WTC11 (cell line): ENCODE measurements around the gene GATA3. TPM values are rescaled to one million over a fixed set of nuclear protein-coding genes. Genes with fewer than 3 reads are reported as not detected.
A peak's percentile ranks its signal among the peaks of the same experiment; 100 is the strongest.

Source experiments
- ATAC-seq: fragments of 200-7000 bp; cut with Tn5 transposase; 2 replicates; pipeline ENCODE4 v1.10.0; 2021; ENCODE audit warnings: mild to moderate bottlenecking, moderate library complexity
- CTCF ChIA-PET: fragments of 300-600 bp; sonication (Branson Sonifier 250); formaldehyde crosslinking; loops from one replicate; lab custom pipeline; 2021; ENCODE audit warnings: antibody characterized with exemption; lab: Charles Lee
- POLR2A ChIA-PET: fragments of 350-600 bp; sonication (Branson Sonifier 250); formaldehyde crosslinking; loops from one replicate; lab custom pipeline; 2021; ENCODE audit warnings: antibody characterized with exemption; lab: Charles Lee
- DNase-seq: peaks from one replicate; pipeline ENCODE4 v3.0.0; 2021; ENCODE audit warnings: low spot score
- H3K27ac Mint-ChIP-seq: 2 replicates; pipeline ENCODE4 v1.8.0; 2021; ENCODE audit warnings: mixed read lengths
- H3K27me3 Mint-ChIP-seq: 2 replicates; pipeline ENCODE4 v1.8.0; 2021; ENCODE audit warnings: low read depth, mild to moderate bottlenecking, moderate library complexity, mixed read lengths
- H3K36me3 Mint-ChIP-seq: 2 replicates; pipeline ENCODE4 v1.8.0; 2021; ENCODE audit warnings: mixed read lengths
- H3K4me1 Mint-ChIP-seq: 2 replicates; pipeline ENCODE4 v1.8.0; 2022; ENCODE audit warnings: mixed read lengths
- H3K4me3 Mint-ChIP-seq: 2 replicates; pipeline ENCODE4 v1.8.0; 2021; ENCODE audit warnings: mild to moderate bottlenecking, moderate library complexity, mixed read lengths
- H3K9me3 Mint-ChIP-seq: 2 replicates; pipeline ENCODE4 v1.8.0; 2021; ENCODE audit warnings: mixed read lengths
- CREM ChIP-seq: sonication (generic); formaldehyde crosslinking; IDR thresholded peaks from 2 replicates; pipeline ENCODE4 v1.8.1; 2022; ENCODE audit warnings: mild to moderate bottlenecking, missing genetic modification reagents, moderate library complexity
- GTF2I ChIP-seq: fragments of 250-450 bp; sonication (Bioruptor Pico); conservative IDR thresholded peaks from 2 replicates; pipeline ENCODE4 v1.4.0; 2021; ENCODE audit warnings: mild to moderate bottlenecking
- MAX ChIP-seq: sonication (generic); formaldehyde crosslinking; IDR thresholded peaks from 2 replicates; pipeline ENCODE4 v1.8.0; 2022; ENCODE audit warnings: mild to moderate bottlenecking, missing genetic modification reagents
- NR3C1 ChIP-seq: sonication (generic); formaldehyde crosslinking; conservative IDR thresholded peaks from 2 replicates; pipeline ENCODE4 v1.8.1; 2023; ENCODE audit warnings: low read depth, mild to moderate bottlenecking, missing genetic modification reagents
- USF1 ChIP-seq: sonication (generic); formaldehyde crosslinking; IDR thresholded peaks from 2 replicates; pipeline ENCODE4 v1.8.0; 2022; ENCODE audit warnings: mild to moderate bottlenecking, missing genetic modification reagents
- USF2 ChIP-seq: sonication (generic); formaldehyde crosslinking; IDR thresholded peaks from 2 replicates; pipeline ENCODE4 v1.8.1; 2023; ENCODE audit warnings: mild to moderate bottlenecking, missing genetic modification reagents, moderate library complexity
- ZNF121 ChIP-seq: sonication (generic); formaldehyde crosslinking; IDR thresholded peaks from 2 replicates; pipeline ENCODE4 v1.8.0; 2023; ENCODE audit warnings: missing genetic modification reagents
- ZNF219 ChIP-seq: sonication (generic); formaldehyde crosslinking; IDR thresholded peaks from 2 replicates; pipeline ENCODE4 v1.8.0; 2023; ENCODE audit warnings: missing genetic modification reagents, mild to moderate bottlenecking, borderline replicate concordance
- ZNF423 ChIP-seq: fragments of 250-450 bp; sonication (Bioruptor Pico); IDR thresholded peaks from 2 replicates; pipeline ENCODE4 v2.1.2; 2022; ENCODE audit warnings: mild to moderate bottlenecking, moderate library complexity
- total RNA-seq: library from RNA; stranded (reverse); gene quantifications from 3 replicates; pipeline ENCODE4 v1.2.3, GENCODE V29; 2021
- TF ChIP-seq, protein P1 (sequence below): fragments of 250-450 bp; sonication (Bioruptor Pico); IDR thresholded peaks from 2 replicates; pipeline ENCODE4 v1.9.0; 2021; ENCODE audit warnings: mild to moderate bottlenecking

Gene GATA3
- total RNA-seq, 1 experiment from 2014 or later, result 0.72 TPM

GRCh38 chr10:8034466-8035005 is 20.0 kb upstream of the GATA3 start:
- H3K27ac Mint-ChIP-seq, result no peak overlapping the region
- peaks cover 91% of the 10 kb centered on the region for H3K27me3 Mint-ChIP-seq
- peaks cover 34% of the 10 kb centered on the region for H3K4me1 Mint-ChIP-seq
- H3K36me3 Mint-ChIP-seq, result no peaks in the 10 kb centered on the region
- H3K4me3 Mint-ChIP-seq, result peak overlapping the region; percentile 55
- DNase-seq, result no peak
- ATAC-seq, result peak; percentile 10
- H3K9me3 Mint-ChIP-seq, result no peaks in the 10 kb centered on the region
- POLR2A ChIA-PET, result interaction anchor here (1.0 kb wide), 1 partner anchor 9 kb away, joined by 5 read pairs; no protein-coding TSS in a partner anchor
- TF ChIP-seq USF1 (CRISPR knock-in tag), result 0 out of 2 replicates have a peak, but pooled peaks have one; percentile 1
- TF ChIP-seq CREM (CRISPR knock-in tag), result no peak
- CTCF ChIA-PET, result interaction anchor here (1.0 kb wide), 1 partner anchor 26 kb away, joined by 4 read pairs; no protein-coding TSS in a partner anchor

- ATAC-seq (no peak), DNase-seq (no peak)
- H3K4me1 Mint-ChIP-seq, result peaks cover 38% of the 10 kb centered on the region
- H3K36me3 Mint-ChIP-seq, result no peaks in the 10 kb centered on the region
- peak overlapping the region; percentile 55 for H3K4me3 Mint-ChIP-seq
- TF ChIP-seq USF1 (CRISPR knock-in tag), result no peak
- TF ChIP-seq, protein P1, sequence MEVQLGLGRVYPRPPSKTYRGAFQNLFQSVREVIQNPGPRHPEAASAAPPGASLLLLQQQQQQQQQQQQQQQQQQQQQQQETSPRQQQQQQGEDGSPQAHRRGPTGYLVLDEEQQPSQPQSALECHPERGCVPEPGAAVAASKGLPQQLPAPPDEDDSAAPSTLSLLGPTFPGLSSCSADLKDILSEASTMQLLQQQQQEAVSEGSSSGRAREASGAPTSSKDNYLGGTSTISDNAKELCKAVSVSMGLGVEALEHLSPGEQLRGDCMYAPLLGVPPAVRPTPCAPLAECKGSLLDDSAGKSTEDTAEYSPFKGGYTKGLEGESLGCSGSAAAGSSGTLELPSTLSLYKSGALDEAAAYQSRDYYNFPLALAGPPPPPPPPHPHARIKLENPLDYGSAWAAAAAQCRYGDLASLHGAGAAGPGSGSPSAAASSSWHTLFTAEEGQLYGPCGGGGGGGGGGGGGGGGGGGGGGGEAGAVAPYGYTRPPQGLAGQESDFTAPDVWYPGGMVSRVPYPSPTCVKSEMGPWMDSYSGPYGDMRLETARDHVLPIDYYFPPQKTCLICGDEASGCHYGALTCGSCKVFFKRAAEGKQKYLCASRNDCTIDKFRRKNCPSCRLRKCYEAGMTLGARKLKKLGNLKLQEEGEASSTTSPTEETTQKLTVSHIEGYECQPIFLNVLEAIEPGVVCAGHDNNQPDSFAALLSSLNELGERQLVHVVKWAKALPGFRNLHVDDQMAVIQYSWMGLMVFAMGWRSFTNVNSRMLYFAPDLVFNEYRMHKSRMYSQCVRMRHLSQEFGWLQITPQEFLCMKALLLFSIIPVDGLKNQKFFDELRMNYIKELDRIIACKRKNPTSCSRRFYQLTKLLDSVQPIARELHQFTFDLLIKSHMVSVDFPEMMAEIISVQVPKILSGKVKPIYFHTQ (CRISPR knock-in tag), result no peak
- no peak for TF ChIP-seq GTF2I (CRISPR knock-in tag)
- TF ChIP-seq NR3C1 (CRISPR knock-in tag), result no peak
- no peak for TF ChIP-seq MAX (CRISPR knock-in tag)
- no peak for TF ChIP-seq ZNF121 (CRISPR knock-in tag)
- no peak overlapping the region for H3K27ac Mint-ChIP-seq
- ChIA-PET POLR2A (interaction anchor here (1.0 kb wide), 1 partner anchor 9 kb away, joined by 5 read pairs; no protein-coding TSS in a partner anchor), CTCF (no interaction called here)
- H3K9me3 Mint-ChIP-seq, result no peaks in the 10 kb centered on the region
- peaks cover 96% of the 10 kb centered on the region for H3K27me3 Mint-ChIP-seq
Measured at GRCh38 chr10:8035006-8035640, 19.4 kb upstream of the GATA3 start.

- TF ChIP-seq ZNF219 (CRISPR knock-in tag) (no peak), USF2 (CRISPR knock-in tag) (peak; percentile 36; the same call in 1 of the 2 replicates), ZNF423 (CRISPR knock-in tag) (peak; percentile 35; the same call in 1 of the 2 replicates)
- Mint-ChIP-seq H3K4me1 (peaks cover 38% of the 10 kb centered on the region), H3K36me3 (no peaks in the 10 kb centered on the region), H3K9me3 (no peaks in the 10 kb centered on the region), H3K27ac (no peak overlapping the region), H3K4me3 (peak overlapping the region; percentile 55), H3K27me3 (peaks cover 100% of the 10 kb centered on the region)
- ATAC-seq (no peak), DNase-seq (no peak)
- ChIA-PET POLR2A (no interaction called here), CTCF (no interaction called here)
Measured at GRCh38 chr10:8035641-8036470, 18.6 kb upstream of the GATA3 start.
